ENCODE data around the gene CIB1. TPM values are rescaled to one million over a fixed set of nuclear protein-coding genes. Genes with fewer than 3 reads are reported as not detected.

CIB1 gene
- total and polyA plus RNA-seq, 10 of the 15 experiments (the other 5 are each of a cell fraction or from before 2014, with no cell fraction given): 10.8 to 155 (median 81.9) TPM

GRCh38 chr15:90231028-90232017 lies 2.4 kb downstream of the CIB1 start (continued):
- peak; percentile 82 for TF ChIP-seq PAX5 (IDR thresholded peaks at IDR 0.05; ENCODE audit: borderline replicate concordance, low read depth, low read length)
- peak; percentile 46; the same call in 1 of the 2 replicates for TF ChIP-seq DPF2 (IDR thresholded peaks at IDR 0.05)
- TF ChIP-seq POU2F2 (IDR thresholded peaks at IDR 0.05; ENCODE audit: borderline replicate concordance, low read depth, low read length): 0 out of 3 replicates have a peak, but pooled peaks have one; percentile 33
- no peak for TF ChIP-seq E2F4 (IDR thresholded peaks at IDR 0.05; ENCODE audit: low read depth, low read length)
- TF ChIP-seq TCF7 (IDR thresholded peaks at IDR 0.05; ENCODE audit: borderline replicate concordance): no peak
- 0 out of 2 replicates have a peak, but pooled peaks have one; percentile 29 for TF ChIP-seq NR2C1 (IDR thresholded peaks at IDR 0.05)
- no peak for TF ChIP-seq USF2 (IDR thresholded peaks at IDR 0.05; ENCODE audit: borderline replicate concordance, low read depth, low read length)
- no peak for TF ChIP-seq CEBPZ (IDR thresholded peaks at IDR 0.05; ENCODE audit: low read depth, low read length)
- TF ChIP-seq ATF3 (IDR thresholded peaks at IDR 0.05; ENCODE audit: borderline replicate concordance, extremely low read depth, low read depth, low read length): no peak
